GM12878 (cell line): ENCODE results near the gene SPOCK1. TPM values are rescaled to one million over a fixed set of nuclear protein-coding genes. Genes with fewer than 3 reads are reported as not detected.

Experiments
- ATAC-seq: fragments of 200-7000 bp; cut with Tn5 transposase; 3 replicates; pipeline ENCODE4 v1.9.1; 2020; ENCODE audit warnings: mild to moderate bottlenecking, moderate library complexity
- BruUV-seq: library from RNA; stranded (reverse); fragments of 400-500 nt; replicated peaks from 2 replicates; lab custom pipeline; 2021; lab: Mats Ljungman, UMichigan
- CTCF ChIA-PET: fragments of 300-600 bp; sonication (Branson Sonifier 250); formaldehyde crosslinking; extraction: SDS; loops from one replicate; lab custom pipeline; 2021; ENCODE audit warnings: inconsistent platforms; lab: Yijun Ruan, JAX
- POLR2A ChIA-PET: fragments of 350-600 bp; formaldehyde crosslinking; extraction: SDS; loops from one replicate; lab custom pipeline; 2021; ENCODE audit warnings: inconsistent platforms; lab: Charles Lee
- RAD21 ChIA-PET: fragments of 300-600 bp; sonication (Branson Sonifier 250); formaldehyde crosslinking; loops from one replicate; lab custom pipeline; 2023; ENCODE audit warnings: antibody characterized with exemption; ENCODE audit not compliant: unreplicated experiment; lab: Charles Lee
- SMC1A ChIA-PET: fragments of 300-600 bp; sonication (Branson Sonifier 250); formaldehyde crosslinking; loops from one replicate; lab custom pipeline; 2023; ENCODE audit not compliant: unreplicated experiment, uncharacterized antibody; lab: Charles Lee
- DNase-seq: peaks from one replicate; pipeline ENCODE4 v3.0.0-alpha.2; 2011; ENCODE audit warnings: low read depth, low spot score
- FAIRE-seq: peaks from 3 replicates; lab custom pipeline; 2011; peaks lifted over from hg19 to GRCh38; lab: Jason Lieb, UNC
- H2AFZ ChIP-seq: 2 replicates; pipeline ENCODE4 v1.6.0; 2011; ENCODE audit warnings: low read depth, low read length, control low read depth; ENCODE audit not compliant: control insufficient read depth
- H3K27ac ChIP-seq: 2 replicates; pipeline ENCODE4 v1.5.1; 2011; ENCODE audit warnings: control low read depth; ENCODE audit not compliant: control insufficient read depth, insufficient read depth
- H3K27me3 ChIP-seq, 2 experiments: replicated peaks in 1 of 2; 2 replicates each; pipeline versions ENCODE4 v1.6.0 to v1.6.1; 2011; ENCODE audit warnings: low read length in 1 of 2; ENCODE audit not compliant: control insufficient read depth in 2 of 2, insufficient read depth in 2 of 2
- H3K36me3 ChIP-seq, 2 experiments: 2 replicates each; pipeline ENCODE4 v1.5.1; 2011; ENCODE audit warnings: low read length in 1 of 2; ENCODE audit not compliant: control insufficient read depth in 2 of 2, insufficient read depth in 2 of 2
- H3K4me1 ChIP-seq: 2 replicates; pipeline ENCODE4 v1.6.1; 2011; ENCODE audit warnings: mild to moderate bottlenecking, low read length, moderate library complexity, mixed read lengths; ENCODE audit not compliant: control insufficient read depth, insufficient read depth
- H3K4me2 ChIP-seq: 2 replicates; pipeline ENCODE4 v1.6.0; 2011; ENCODE audit warnings: control low read depth; ENCODE audit not compliant: control insufficient read depth, insufficient read depth
- H3K4me3 ChIP-seq: fragments of 200-600 bp; sonication (generic); 2 replicates; pipeline ENCODE4 v1.5.1; 2016
- H3K79me2 ChIP-seq: 2 replicates; pipeline ENCODE4 v1.6.0; 2011; ENCODE audit warnings: low read length; ENCODE audit not compliant: control insufficient read depth, insufficient read depth
- H3K9ac ChIP-seq: 2 replicates; pipeline ENCODE4 v1.8.0; 2011; ENCODE audit warnings: low read length, control low read depth, mixed read lengths; ENCODE audit not compliant: control insufficient read depth, insufficient read depth
- H3K9me3 ChIP-seq: replicated peaks from 3 replicates; pipeline ENCODE4 v1.5.1; 2011; ENCODE audit warnings: mild to moderate bottlenecking, low read length; ENCODE audit not compliant: control insufficient read depth, insufficient read depth
- H4K20me1 ChIP-seq: 2 replicates; pipeline ENCODE4 v1.6.0; 2011; ENCODE audit not compliant: control insufficient read depth, insufficient read depth
- CREB1 ChIP-seq: IDR thresholded peaks from 2 replicates; pipeline ENCODE4 v1.6.1; 2012; ENCODE audit warnings: low read depth, mild to moderate bottlenecking, inconsistent platforms
- HSF1 ChIP-seq: fragments of 150-350 bp; IDR thresholded peaks from 2 replicates; pipeline ENCODE4 v1.6.1; 2014; ENCODE audit warnings: mild to moderate bottlenecking, low read depth, low read length
- MTA2 ChIP-seq: fragments of 450-650 bp; IDR thresholded peaks from 2 replicates; pipeline ENCODE4 v1.6.1; 2016; ENCODE audit warnings: low read depth, mild to moderate bottlenecking, moderate library complexity
- MTA3 ChIP-seq: IDR thresholded peaks from 2 replicates; pipeline ENCODE4 v1.6.1; 2012; ENCODE audit warnings: low read length, inconsistent platforms, borderline replicate concordance
- NR2C1 ChIP-seq: fragments of 450-650 bp; IDR thresholded peaks from 2 replicates; pipeline ENCODE4 v1.6.1; 2017; ENCODE audit warnings: antibody characterized with exemption, mild to moderate bottlenecking, moderate library complexity
- RCOR1 ChIP-seq: conservative IDR thresholded peaks from 2 replicates; pipeline ENCODE4 v1.6.1; 2012; ENCODE audit warnings: low read depth, low read length, improper control_type of control experiment
- SP1 ChIP-seq: IDR thresholded peaks from one replicate; pipeline ENCODE4 v1.6.1; 2011; ENCODE audit warnings: low read depth, low read length
- whole genome bisulfite sequencing: methylation state at CpG from one replicate; pipeline ENCODE4 v1.1.6; 2016; ENCODE audit warnings: low lambda C conversion rate; ENCODE audit not compliant: insufficient replicate concordance, insufficient coverage; ENCODE audit errors: missing lambda C conversion rate; 5-methylcytosine and 5-hydroxymethylcytosine counted together
- in situ Hi-C: fragments of 300-500 bp; cut with MboI; formaldehyde crosslinking; loops from 9 replicates; pipeline ENCODE4 v1.14.3; 2018; ENCODE audit warnings: mixed read lengths
- intact Hi-C: fragments of 100-400 bp; cut with micrococcal nuclease; formaldehyde crosslinking; loops from one replicate; pipeline ENCODE4 v1.14.2; 2022; ENCODE audit not compliant: unreplicated experiment
- polyA plus RNA-seq, 11 experiments: library from polyadenylated mRNA; depleted of rRNA in 4 of 11; unstranded in 6 of 11; stranded (reverse) in 5 of 11; fragments of >200 nt; fragmentation: Nextera tagmentation in 4 of 11; fragmentation: Illumina TruSeq in 1 of 11; extraction: Ambion mirVana in 4 of 11; extraction: Trizol in 1 of 11; gene quantifications; 1 replicate in 1 of 11; 2 replicates in 10 of 11; pipeline versions ENCODE4 v1.2.1 to v1.2.3, GENCODE V29; 2011 to 2016; ENCODE audit warnings: inconsistent platforms in 2 of 11, missing spikeins in 2 of 11, low read depth in 1 of 11
- total RNA-seq, 4 experiments: library from RNA; depleted of rRNA in 3 of 4; stranded (reverse); fragments of >200 nt in 3 of 4; fragmentation: Illumina TruSeq in 1 of 4; extraction: Trizol in 1 of 4; gene quantifications; 2 replicates each; pipeline versions ENCODE4 v1.2.1 to v1.2.3, GENCODE V29; 2013 to 2021

Gene SPOCK1
- total and polyA plus RNA-seq, 10 of the 15 experiments (the other 5 are each of a cell fraction or from before 2014, with no cell fraction given): 0.06 to 0.68 (median 0.25) TPM; not detected in 3

GRCh38 chr5:137385064-137385463, 114.1 kb downstream of the SPOCK1 start:
- 0% methylated on average over 1 of the region's 1 CpG for WGBS
- ATAC-seq (no peak), DNase-seq (no peak)
- RAD21 ChIA-PET: no interaction called here
- intact Hi-C loops: no loop called here
- Histone ChIP-seq H3K4me1 (no peaks in the 10 kb centered on the region), H3K9me3 (no peaks in the 10 kb centered on the region; the same call in 2 of the 3 replicates), H3K36me3 (no peaks in the 10 kb centered on the region)
- CTCF ChIA-PET: no interaction called here
- no peak for TF ChIP-seq HSF1
- no peak for TF ChIP-seq CREB1
- no peak for TF ChIP-seq MTA3
- no peak for TF ChIP-seq RCOR1
- TF ChIP-seq, all 136 proteins: peak for 0
- H3K27ac ChIP-seq: no peak overlapping the region
- FAIRE-seq: no peak
- H3K4me2 ChIP-seq: no peak overlapping the region
- POLR2A ChIA-PET: no interaction called here
- BruUV-seq: no TSS peak
- H3K9ac ChIP-seq: no peak overlapping the region
- in situ Hi-C loops: no loop called here
- no peaks in the 10 kb centered on the region for H3K79me2 ChIP-seq
- no peak overlapping the region for H3K4me3 ChIP-seq
- H2AFZ ChIP-seq: no peak overlapping the region
- H3K27me3 ChIP-seq: no peaks in the 10 kb centered on the region; a peak in 1 of 4 replicates
- H4K20me1 ChIP-seq: no peaks in the 10 kb centered on the region
- SMC1A ChIA-PET: no interaction called here

- BruUV-seq: no TSS peak
- RAD21 ChIA-PET: no interaction called here
- intact Hi-C loops: no loop called here
- Histone ChIP-seq H3K79me2 (no peaks in the 10 kb centered on the region), H4K20me1 (no peaks in the 10 kb centered on the region), H3K4me2 (no peak overlapping the region), H3K27me3 (no peaks in the 10 kb centered on the region), H3K9ac (no peak overlapping the region), H3K4me3 (no peak overlapping the region)
- ATAC-seq (no peak), DNase-seq (no peak)
- SMC1A ChIA-PET: no interaction called here
- CTCF ChIA-PET: no interaction called here
- in situ Hi-C loops: no loop called here
- TF ChIP-seq NR2C1 (no peak), MTA2 (no peak), SP1 (no peak)
- TF ChIP-seq, all 136 proteins: peak for 0
- 100% methylated on average over 1 of the region's 1 CpG for WGBS
- no peak for FAIRE-seq
- POLR2A ChIA-PET: no interaction called here
- H3K9me3 ChIP-seq: no peaks in the 10 kb centered on the region; the same call in 2 of the 3 replicates
- H2AFZ ChIP-seq: no peak overlapping the region
- H3K4me1 ChIP-seq: no peaks in the 10 kb centered on the region
- no peak overlapping the region for H3K27ac ChIP-seq
- H3K36me3 ChIP-seq: no peaks in the 10 kb centered on the region
Measured at GRCh38 chr5:137383909-137384308, 115.2 kb downstream of the SPOCK1 start.
